Central memory CD8-positive, alpha-beta T cell (primary cell): ENCODE data around the gene EEFSEC.
A peak's percentile ranks its signal among the peaks of the same experiment; 100 is the strongest.

ENCODE experiments used
- ATAC-seq: fragments of 150-1000 bp; cut with Tn5 transposase; replicated peaks from 2 replicates; pipeline ENCODE4 v1.10.0; 2022; ENCODE audit warnings: mild to moderate bottlenecking, moderate FRiP score, moderate number of reproducible peaks; ENCODE audit not compliant: poor library complexity, severe bottlenecking; ENCODE audit errors: extremely low read depth
- DNase-seq, 2 donors: peaks; one replicate each; pipeline ENCODE4 v3.0.0; 2021; ENCODE audit warnings: low spot score in 2 of 2
- H3K27ac Mint-ChIP-seq: one replicate; pipeline ENCODE4 v1.8.0; 2022; ENCODE audit warnings: low read depth, mild to moderate bottlenecking, moderate library complexity, mixed read lengths
- H3K27me3 Mint-ChIP-seq: one replicate; pipeline ENCODE4 v1.8.0; 2022; ENCODE audit warnings: mixed read lengths
- H3K36me3 Mint-ChIP-seq: one replicate; pipeline ENCODE4 v1.8.0; 2022; ENCODE audit warnings: mild to moderate bottlenecking, moderate library complexity, mixed read lengths; ENCODE audit not compliant: insufficient read depth
- H3K4me1 Mint-ChIP-seq: one replicate; pipeline ENCODE4 v1.8.0; 2022; ENCODE audit warnings: mixed read lengths
- H3K4me3 Mint-ChIP-seq: one replicate; pipeline ENCODE4 v1.8.0; 2022; ENCODE audit warnings: mild to moderate bottlenecking, moderate library complexity, mixed read lengths
- H3K9me3 Mint-ChIP-seq: one replicate; pipeline ENCODE4 v1.8.0; 2022; ENCODE audit warnings: mixed read lengths

The EEFSEC gene

DNA sequence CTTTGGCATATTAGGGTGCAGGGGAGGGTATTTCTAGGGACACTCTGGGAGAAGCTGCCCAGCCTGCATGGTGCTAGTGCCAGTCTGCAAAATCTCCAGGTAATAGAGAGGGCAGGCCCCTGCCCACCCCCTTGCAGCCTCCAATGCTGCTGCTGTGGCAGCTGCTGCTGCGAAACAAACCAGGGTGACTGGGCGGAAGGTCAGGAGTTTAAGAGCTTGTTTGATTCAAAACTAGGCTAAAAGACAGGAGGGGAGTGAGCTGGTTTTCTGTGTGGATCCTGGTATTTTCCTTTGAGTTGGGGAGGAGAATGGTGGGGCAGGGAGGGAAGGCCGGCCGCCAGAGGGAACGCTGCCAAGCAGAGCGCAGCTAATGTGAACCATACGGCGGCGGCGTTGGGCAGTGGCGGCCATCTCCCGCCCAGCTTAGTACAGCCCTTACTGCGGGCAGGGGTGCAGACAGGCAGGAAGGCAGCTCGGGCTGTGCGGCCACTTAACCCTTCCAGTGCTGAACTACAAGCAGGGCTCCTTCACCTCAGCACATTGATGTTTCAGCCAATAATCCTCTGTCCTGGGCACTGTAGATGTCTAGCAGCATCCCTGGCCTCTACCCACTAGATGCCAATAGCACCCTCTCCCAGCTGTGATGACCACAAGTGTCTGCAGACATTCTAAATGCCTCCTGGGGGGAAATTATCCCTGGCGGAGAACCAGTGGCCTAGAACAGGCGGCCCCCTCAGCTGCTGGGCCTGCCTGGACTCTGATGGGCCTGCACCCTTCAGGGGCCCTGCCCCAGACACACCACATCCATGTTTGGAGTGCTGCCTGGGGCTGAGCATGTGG lies 125.7 kb downstream of the EEFSEC start:
- DNase-seq, result no peak
- peaks cover 15% of the 10 kb centered on the region for H3K4me1 Mint-ChIP-seq
- H3K36me3 Mint-ChIP-seq, result peaks cover 2% of the 10 kb centered on the region
- H3K4me3 Mint-ChIP-seq, result no peak overlapping the region
- no peak for ATAC-seq
- no peaks in the 10 kb centered on the region for H3K9me3 Mint-ChIP-seq
- H3K27ac Mint-ChIP-seq, result peak overlapping the region; percentile 10
- no peaks in the 10 kb centered on the region for H3K27me3 Mint-ChIP-seq

DNA sequence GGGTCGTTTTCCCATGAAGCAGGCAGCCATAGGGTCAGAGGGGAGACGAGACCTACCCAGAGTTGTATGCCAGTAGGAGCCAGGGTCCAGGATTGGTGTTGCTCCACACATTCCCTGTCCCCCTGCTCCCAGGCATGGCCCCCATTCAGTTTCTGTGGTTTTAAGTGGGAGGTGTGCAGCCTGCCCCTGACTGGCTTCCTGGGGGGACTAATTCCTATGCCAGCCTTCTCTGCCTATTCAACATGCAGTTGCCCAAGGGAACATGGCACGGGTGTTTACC lies 126.3 kb downstream of the EEFSEC start:
- Mint-ChIP-seq H3K4me1 (peaks cover 15% of the 10 kb centered on the region), H3K27me3 (no peaks in the 10 kb centered on the region), H3K27ac (no peak overlapping the region), H3K36me3 (peaks cover 2% of the 10 kb centered on the region), H3K4me3 (no peak overlapping the region), H3K9me3 (no peaks in the 10 kb centered on the region)
- no peak for DNase-seq
- ATAC-seq, result no peak

DNA sequence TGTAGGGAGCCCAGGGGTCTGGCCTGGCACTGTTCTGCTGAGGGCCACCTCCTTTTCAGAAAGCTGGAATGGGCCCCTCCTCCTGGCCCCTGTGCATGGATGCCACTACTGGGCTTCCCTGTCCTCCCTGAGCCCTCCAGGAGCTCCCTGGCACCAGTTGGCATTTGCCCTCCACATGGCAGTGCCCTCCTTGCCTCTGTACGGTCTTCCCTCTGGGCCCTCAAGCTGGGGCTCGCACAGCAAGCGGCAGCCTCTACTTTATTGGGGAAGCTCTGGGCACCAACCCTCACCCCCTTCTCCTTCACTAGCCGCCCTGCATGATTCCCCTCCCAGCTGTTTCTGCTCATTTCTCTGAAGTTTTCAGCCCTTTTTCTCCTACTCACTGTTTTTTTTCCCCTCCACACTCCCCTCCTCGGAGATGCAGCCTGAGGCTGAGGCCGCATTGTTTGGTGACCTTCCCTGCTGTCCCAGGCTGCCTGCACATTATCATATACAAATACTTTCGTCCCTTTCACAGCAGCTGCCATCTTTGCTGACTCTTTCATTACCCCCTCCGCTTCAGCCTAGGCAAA lies 127.3 kb downstream of the EEFSEC start:
- H3K9me3 Mint-ChIP-seq, result no peaks in the 10 kb centered on the region
- peak overlapping the region; percentile 42 for H3K27ac Mint-ChIP-seq
- H3K4me1 Mint-ChIP-seq, result peaks cover 21% of the 10 kb centered on the region
- ATAC-seq (no peak), DNase-seq (no peak)
- peaks cover 2% of the 10 kb centered on the region for H3K36me3 Mint-ChIP-seq
- H3K27me3 Mint-ChIP-seq, result no peaks in the 10 kb centered on the region
- H3K4me3 Mint-ChIP-seq, result no peak overlapping the region

DNA sequence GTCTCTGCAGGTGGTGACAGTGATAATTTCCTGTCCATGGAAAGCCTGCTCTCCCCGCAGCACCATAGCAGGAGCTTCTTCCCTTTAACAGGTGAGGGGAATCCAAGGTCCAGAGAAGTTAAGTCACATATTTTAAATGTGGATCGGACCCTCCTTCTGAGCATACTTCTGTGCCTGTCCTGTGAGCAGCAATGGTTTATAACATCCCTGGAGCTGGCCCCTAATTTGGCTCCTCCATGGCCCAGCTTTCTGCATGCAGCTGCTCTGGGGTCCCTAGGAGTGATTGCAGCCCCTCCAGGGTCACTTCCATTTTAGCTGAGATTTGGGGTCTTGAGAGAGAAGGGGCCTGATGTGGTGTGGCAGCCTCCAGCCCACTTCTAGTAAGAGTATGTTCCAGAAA lies 127.8 kb downstream of the EEFSEC start:
- Mint-ChIP-seq H3K4me3 (no peak overlapping the region), H3K27me3 (no peaks in the 10 kb centered on the region), H3K4me1 (peaks cover 21% of the 10 kb centered on the region), H3K27ac (peak overlapping the region; percentile 42), H3K36me3 (peaks cover 2% of the 10 kb centered on the region), H3K9me3 (no peaks in the 10 kb centered on the region)
- DNase-seq (no peak), ATAC-seq (no peak)

DNA sequence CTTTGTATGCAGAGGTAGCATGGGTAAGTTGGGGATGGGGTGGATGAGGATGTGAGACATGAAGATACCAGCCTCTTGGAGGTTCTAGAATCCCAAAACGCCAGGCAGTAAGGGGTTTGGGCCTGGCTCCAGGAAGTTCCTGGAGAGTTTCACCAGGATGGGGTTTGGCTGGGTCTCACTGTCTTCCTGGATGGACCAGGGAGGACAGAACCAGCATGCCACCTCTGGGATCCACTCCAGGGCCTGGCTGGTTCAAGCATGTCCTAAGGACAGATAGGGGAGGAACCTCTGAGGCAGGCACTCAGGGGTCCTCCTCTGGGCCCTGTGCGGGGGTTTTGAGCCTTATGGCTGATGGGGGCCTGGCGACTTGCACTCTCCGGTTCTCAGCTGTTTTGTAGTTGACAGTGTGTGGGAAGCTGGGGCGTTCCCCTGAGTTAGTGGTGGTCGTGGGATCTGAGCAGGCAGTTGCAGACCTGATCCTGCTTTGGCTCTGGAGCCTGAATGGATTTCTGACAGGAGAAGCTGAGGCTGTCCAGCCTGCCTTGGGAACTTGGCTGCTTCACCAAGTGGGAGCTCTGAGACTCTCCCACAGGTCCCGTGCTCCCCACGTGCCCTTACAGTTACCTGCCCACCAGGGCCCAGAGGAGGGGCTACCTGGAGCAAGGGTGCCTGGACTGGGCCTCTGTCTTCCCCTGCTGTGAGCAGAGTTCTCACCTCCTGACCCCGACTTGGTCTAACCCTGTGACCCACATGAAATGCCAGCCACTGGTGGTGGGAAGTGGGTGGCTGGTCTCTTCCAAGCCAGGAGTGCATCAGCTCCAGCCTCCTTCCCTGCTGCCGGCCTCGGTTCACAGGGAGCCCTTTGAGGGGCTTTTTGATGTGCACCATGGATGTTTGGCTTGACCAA lies 128.4 kb downstream of the EEFSEC start:
- Mint-ChIP-seq H3K9me3 (no peaks in the 10 kb centered on the region), H3K27ac (no peak overlapping the region), H3K36me3 (peaks cover 2% of the 10 kb centered on the region), H3K4me3 (no peak overlapping the region), H3K4me1 (peaks cover 17% of the 10 kb centered on the region), H3K27me3 (no peaks in the 10 kb centered on the region)
- no peak for ATAC-seq
- DNase-seq, result no peak

DNA sequence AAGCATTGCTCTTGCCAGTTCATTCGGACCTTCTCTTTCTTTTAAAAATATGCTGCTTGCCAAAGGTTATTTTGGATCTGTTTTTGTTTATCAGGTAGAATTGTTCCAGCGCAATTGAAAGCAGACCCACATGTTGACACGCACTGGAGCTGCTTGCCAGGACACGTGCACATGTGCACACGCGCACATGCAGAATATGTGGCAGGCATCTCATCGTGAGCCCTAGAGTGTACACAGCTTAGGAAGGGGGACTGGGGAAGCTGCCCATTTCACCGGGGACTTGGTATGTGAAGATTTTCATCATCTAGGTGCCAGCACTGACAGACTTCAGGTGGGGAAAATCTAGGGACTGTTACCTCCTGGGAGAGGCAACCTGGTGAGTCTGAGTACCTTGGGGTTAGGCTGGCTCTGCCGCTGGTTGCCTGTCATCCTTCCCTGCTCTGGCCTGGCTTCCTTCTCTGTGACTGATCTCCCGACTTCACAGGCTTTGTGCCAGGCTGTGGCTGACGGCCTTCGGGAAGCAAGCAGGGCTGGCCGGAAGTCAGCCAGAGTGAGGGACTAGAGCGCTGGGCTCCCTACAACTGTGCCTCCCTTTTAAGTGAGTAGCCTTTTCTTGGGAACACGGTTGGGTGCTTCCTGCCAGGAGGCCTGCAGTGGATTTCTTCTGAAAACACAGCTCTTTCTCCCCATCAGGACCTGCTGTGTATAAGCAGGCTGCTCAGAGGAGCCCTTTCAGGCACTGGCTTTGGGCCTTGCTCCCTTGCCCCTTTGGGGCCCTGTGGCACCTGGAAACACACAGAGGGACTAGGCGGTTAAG lies 129.3 kb downstream of the EEFSEC start:
- ATAC-seq, result no peak
- H3K27ac Mint-ChIP-seq, result no peak overlapping the region
- H3K36me3 Mint-ChIP-seq, result peaks cover 2% of the 10 kb centered on the region
- no peak for DNase-seq
- H3K4me3 Mint-ChIP-seq, result no peak overlapping the region
- H3K9me3 Mint-ChIP-seq, result no peaks in the 10 kb centered on the region
- peaks cover 21% of the 10 kb centered on the region for H3K4me1 Mint-ChIP-seq
- H3K27me3 Mint-ChIP-seq, result no peaks in the 10 kb centered on the region

DNA sequence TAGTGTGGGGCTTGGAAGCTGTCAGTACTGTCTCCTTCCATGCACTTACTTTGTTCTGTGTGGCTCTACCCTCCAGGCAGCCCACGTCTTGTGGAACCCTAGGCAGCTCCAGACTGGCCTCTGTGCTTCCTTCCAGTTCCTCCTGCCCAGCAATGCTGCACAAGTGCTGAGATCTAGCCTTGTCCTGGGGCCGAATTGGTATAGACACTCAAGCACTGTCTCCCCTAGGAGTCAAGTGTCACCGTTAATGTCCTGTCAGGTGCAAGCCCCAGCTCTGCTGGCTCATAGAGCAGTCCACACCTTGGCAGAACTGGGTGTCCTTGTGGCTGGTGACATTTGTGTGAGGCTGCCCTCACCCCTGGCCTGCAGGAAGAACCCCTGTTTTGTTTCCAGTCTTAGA lies 130.1 kb downstream of the EEFSEC start:
- H3K27ac Mint-ChIP-seq, result no peak overlapping the region
- no peaks in the 10 kb centered on the region for H3K27me3 Mint-ChIP-seq
- H3K4me1 Mint-ChIP-seq, result peaks cover 21% of the 10 kb centered on the region

DNA sequence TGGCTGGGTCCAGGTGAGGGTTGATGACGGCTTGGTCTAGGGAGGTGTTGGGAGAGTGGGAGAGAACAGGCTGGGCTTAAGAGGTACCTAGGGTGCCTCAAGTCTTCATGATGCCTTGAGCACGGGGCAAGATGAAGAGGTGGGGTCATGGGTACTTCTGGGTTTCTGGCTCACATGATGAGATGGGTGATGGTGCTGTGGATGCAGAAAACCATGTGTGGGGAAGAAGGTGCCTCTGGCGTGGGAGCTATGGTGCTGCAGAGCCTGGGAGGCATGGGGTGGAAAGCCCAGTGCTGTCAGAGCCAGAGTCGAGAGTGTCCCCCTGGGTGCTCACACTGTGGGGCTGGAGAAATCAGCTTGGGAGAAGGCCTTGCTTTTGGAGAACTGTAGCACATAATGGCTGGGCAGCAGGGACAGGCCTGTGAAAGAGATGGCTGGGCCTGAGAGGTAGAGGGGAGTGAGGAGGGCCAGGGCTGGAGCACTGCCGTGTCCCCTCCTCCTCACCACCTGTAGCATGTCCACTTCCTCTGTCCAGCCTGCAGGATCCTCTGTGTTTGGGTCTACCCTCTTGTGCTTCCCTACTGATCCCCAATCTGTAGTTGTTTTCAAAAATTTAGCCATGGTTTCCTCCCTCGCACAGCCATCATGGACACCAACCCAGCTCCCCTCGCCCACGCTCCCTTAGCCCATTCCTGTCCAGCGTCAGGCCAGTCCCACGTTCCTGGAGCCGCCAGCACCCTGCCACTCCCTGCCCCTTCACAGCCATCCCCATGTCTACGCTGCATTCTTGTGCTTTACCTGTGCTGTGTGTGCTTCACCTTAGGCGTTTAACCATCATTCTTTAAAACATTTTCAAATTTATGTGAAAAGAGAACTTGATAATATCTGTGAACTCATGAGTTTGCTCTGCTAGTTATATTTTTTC lies 132.0 kb downstream of the EEFSEC start:
- no peak for ATAC-seq

More for the DNA sequence above, 130.1 kb downstream of the EEFSEC start:
- Mint-ChIP-seq H3K36me3 (peaks cover 2% of the 10 kb centered on the region), H3K4me3 (no peak overlapping the region), H3K9me3 (no peaks in the 10 kb centered on the region)
- no peak for DNase-seq
- no peak for ATAC-seq

DNA sequence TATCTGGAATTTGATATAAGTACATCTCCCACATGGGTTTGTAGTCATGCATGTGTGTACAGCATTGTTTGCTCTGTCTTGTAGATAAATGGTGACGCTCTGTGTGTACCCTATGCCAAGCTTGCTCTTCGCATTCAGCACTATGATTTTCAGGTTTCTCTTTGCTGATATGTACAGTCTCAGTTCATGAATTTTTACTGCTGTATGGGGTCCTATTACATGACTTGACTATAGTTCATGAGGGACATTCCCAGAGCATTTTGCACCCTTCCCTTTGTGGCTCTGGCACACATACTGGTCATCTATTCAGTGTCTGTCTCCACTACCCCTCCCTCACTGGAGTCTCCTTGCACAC lies 132.7 kb downstream of the EEFSEC start:
- peaks cover 12% of the 10 kb centered on the region for H3K4me1 Mint-ChIP-seq
- H3K9me3 Mint-ChIP-seq, result no peaks in the 10 kb centered on the region
- ATAC-seq, result no peak
- H3K27me3 Mint-ChIP-seq, result no peaks in the 10 kb centered on the region
- peaks cover 4% of the 10 kb centered on the region for H3K36me3 Mint-ChIP-seq
- no peak overlapping the region for H3K4me3 Mint-ChIP-seq
- DNase-seq, result no peak
- H3K27ac Mint-ChIP-seq, result no peak overlapping the region

More for the DNA sequence above, 132.0 kb downstream of the EEFSEC start:
- H3K4me1 Mint-ChIP-seq, result peaks cover 16% of the 10 kb centered on the region
- no peak overlapping the region for H3K4me3 Mint-ChIP-seq
- no peaks in the 10 kb centered on the region for H3K9me3 Mint-ChIP-seq
- H3K27me3 Mint-ChIP-seq, result no peaks in the 10 kb centered on the region
- peaks cover 3% of the 10 kb centered on the region for H3K36me3 Mint-ChIP-seq
- no peak overlapping the region for H3K27ac Mint-ChIP-seq
- DNase-seq, result peak; percentile 6 to 10

DNA sequence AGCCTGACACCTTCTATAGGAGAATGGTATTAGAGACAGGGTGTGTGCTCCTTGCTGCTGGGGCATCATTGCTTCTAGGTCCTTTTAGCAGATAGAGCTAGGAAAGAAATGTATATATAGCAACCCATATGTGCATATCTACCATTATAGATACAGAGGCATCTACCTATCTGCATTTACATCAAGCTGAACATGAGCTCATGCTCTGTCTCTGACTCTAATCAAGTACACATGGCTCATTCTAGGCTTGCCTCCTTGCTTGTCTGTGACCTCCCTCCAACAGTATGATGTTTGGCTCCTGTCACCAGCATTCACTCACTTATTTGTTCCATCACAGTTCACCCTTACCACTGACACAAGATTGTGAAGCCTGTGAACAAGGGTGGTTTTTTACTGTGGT lies 133.4 kb downstream of the EEFSEC start:
- Mint-ChIP-seq H3K36me3 (peaks cover 4% of the 10 kb centered on the region), H3K4me1 (peaks cover 16% of the 10 kb centered on the region), H3K4me3 (no peak overlapping the region), H3K9me3 (no peaks in the 10 kb centered on the region), H3K27me3 (no peaks in the 10 kb centered on the region), H3K27ac (peak overlapping the region; percentile 11)
- DNase-seq (no peak), ATAC-seq (no peak)

DNA sequence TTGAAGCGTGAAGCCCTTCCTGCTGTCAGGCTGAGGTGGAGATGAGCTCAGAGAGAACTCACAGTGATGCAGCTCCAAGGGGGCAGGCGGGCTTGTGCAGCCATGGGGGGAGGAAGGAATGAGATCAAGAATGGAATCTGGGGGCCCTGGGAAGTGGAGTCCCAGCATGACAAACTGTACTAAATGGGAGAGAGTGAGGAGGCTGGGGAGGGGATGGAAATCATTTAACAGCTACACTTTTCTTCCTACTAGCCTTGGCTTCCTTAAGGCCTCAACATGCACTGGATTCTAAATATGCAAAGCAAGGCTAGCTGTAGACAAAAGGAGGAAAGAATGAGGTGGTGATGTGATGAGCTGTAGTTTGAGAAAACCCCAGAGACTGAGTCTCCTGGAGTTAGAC lies 133.9 kb downstream of the EEFSEC start:
- peak; percentile 2 to 8 for DNase-seq
- peaks cover 4% of the 10 kb centered on the region for H3K36me3 Mint-ChIP-seq
- H3K27ac Mint-ChIP-seq, result peak overlapping the region; percentile 11
- no peak for ATAC-seq
- no peak overlapping the region for H3K4me3 Mint-ChIP-seq
- H3K27me3 Mint-ChIP-seq, result no peaks in the 10 kb centered on the region
- peaks cover 16% of the 10 kb centered on the region for H3K4me1 Mint-ChIP-seq
- no peaks in the 10 kb centered on the region for H3K9me3 Mint-ChIP-seq
